PFSK-1 (cell line): ENCODE data around the gene MCUR1.

Experiments
- POLR2AphosphoS5 ChIP-seq: IDR thresholded peaks from 2 replicates; pipeline ENCODE4 v1.6.1; 2012; ENCODE audit warnings: low read depth, mild to moderate bottlenecking, control low read depth, low read length, moderate library complexity
- SIN3A ChIP-seq: IDR thresholded peaks from 2 replicates; pipeline ENCODE4 v1.6.1; 2012; ENCODE audit warnings: mild to moderate bottlenecking, low read length, moderate library complexity, borderline replicate concordance; ENCODE audit not compliant: insufficient read depth

DNA sequence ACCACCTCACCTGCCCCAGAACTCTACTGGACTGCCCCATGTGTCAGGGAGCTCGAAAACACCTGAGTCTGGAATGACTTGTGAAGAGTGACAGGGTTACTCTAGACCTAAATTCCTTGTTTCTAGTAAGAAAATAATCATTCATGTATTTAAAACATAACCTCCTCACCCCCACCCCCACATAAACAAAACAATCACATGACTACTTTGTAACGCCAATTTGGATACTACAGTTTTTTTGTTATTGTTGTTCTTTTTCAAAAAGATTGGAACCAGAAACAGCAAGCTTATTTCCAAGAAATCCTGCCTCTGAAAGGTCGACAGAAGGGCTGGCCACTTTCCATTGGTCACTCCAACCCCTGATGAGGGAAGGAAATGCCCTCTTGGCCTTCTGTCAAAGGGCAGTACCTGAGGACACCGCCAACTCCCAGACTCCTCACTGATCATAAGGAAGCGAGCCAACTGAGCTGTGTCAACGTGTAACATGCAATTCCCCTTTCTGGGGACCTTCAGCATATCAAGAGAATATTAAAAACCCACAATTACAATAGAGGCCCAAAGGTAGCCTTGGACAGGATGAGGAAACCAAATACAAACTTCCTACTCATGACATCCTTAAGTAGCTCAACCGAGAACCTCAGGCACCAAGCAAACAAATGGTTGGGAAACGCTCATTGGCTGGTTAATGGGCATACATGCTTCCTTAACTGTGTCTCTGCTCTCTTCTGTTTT, 2.6 kb downstream of the MCUR1 start:
- TF ChIP-seq POLR2AphosphoS5 (no peak), SIN3A (no peak)
